GM23338 (cell line): Measurements from ENCODE around the gene SLITRK1. TPM values are rescaled to one million over a fixed set of nuclear protein-coding genes. Genes with fewer than 3 reads are reported as not detected.

Source experiments
- ATAC-seq: fragments of 200-7000 bp; cut with Tn5 transposase; 3 replicates; pipeline ENCODE4 v1.9.1; 2020
- DNase-seq: peaks from one replicate; pipeline ENCODE4 v3.0.0-alpha.2; 2015; ENCODE audit warnings: low spot score
- H2AFZ ChIP-seq: fragments of 200-600 bp; sonication (generic); 2 replicates; pipeline ENCODE4 v1.8.0; 2016; ENCODE audit warnings: antibody characterized with exemption, mild to moderate bottlenecking, moderate library complexity
- H3F3A ChIP-seq: fragments of 200-600 bp; sonication (generic); replicated peaks from 2 replicates; pipeline ENCODE4 v1.8.0; 2017; ENCODE audit warnings: antibody characterized with exemption, mixed run types, low read depth
- H3K27ac ChIP-seq: fragments of 200-600 bp; sonication (generic); 2 replicates; pipeline ENCODE4 v1.6.1; 2016; ENCODE audit warnings: low read depth
- H3K27me3 ChIP-seq: fragments of 200-600 bp; sonication (generic); 2 replicates; pipeline ENCODE4 v1.8.0; 2016; ENCODE audit warnings: mild to moderate bottlenecking, mixed run types, moderate library complexity; ENCODE audit not compliant: insufficient read depth
- H3K36me3 ChIP-seq: fragments of 200-600 bp; sonication (generic); 2 replicates; pipeline ENCODE4 v1.8.0; 2016; ENCODE audit warnings: mild to moderate bottlenecking; ENCODE audit not compliant: insufficient read depth
- H3K4me1 ChIP-seq: fragments of 200-600 bp; sonication (generic); 2 replicates; pipeline ENCODE4 v1.8.0; 2016; ENCODE audit warnings: mild to moderate bottlenecking, moderate library complexity; ENCODE audit not compliant: insufficient read depth
- H3K4me2 ChIP-seq: fragments of 200-600 bp; sonication (generic); 2 replicates; pipeline ENCODE4 v1.7.1; 2017; ENCODE audit warnings: mixed run types
- H3K4me3 ChIP-seq: fragments of 200-600 bp; sonication (generic); 2 replicates; pipeline ENCODE4 v1.6.1; 2016; ENCODE audit warnings: mixed run types
- H3K79me2 ChIP-seq: fragments of 200-600 bp; sonication (generic); replicated peaks from 2 replicates; pipeline ENCODE4 v1.8.0; 2017; ENCODE audit warnings: mild to moderate bottlenecking; ENCODE audit not compliant: insufficient read depth
- H3K9me2 ChIP-seq: fragments of 200-600 bp; sonication (generic); 2 replicates; pipeline ENCODE4 v1.8.0; 2017; ENCODE audit not compliant: insufficient read depth
- H4K20me1 ChIP-seq: fragments of 200-600 bp; sonication (generic); replicated peaks from 2 replicates; pipeline ENCODE4 v1.8.0; 2017; ENCODE audit warnings: mild to moderate bottlenecking; ENCODE audit not compliant: insufficient read depth
- H3K27ac Mint-ChIP-seq: 2 replicates; pipeline ENCODE4 v1.8.0; 2020; ENCODE audit warnings: inconsistent platforms, mild to moderate bottlenecking, moderate library complexity, mixed read lengths
- H3K27me3 Mint-ChIP-seq: 3 replicates; pipeline ENCODE4 v1.8.0; 2022; ENCODE audit warnings: low read depth, mild to moderate bottlenecking, moderate library complexity, mixed read lengths, inconsistent platforms; ENCODE audit not compliant: insufficient read depth, poor library complexity
- H3K36me3 Mint-ChIP-seq: 3 replicates; pipeline ENCODE4 v1.8.0; 2021; ENCODE audit warnings: low read depth, mild to moderate bottlenecking, inconsistent platforms, moderate library complexity, mixed read lengths
- H3K4me1 Mint-ChIP-seq: 3 replicates; pipeline ENCODE4 v1.8.0; 2020; ENCODE audit warnings: mild to moderate bottlenecking, inconsistent platforms, mixed read lengths
- H3K4me3 Mint-ChIP-seq: 3 replicates; pipeline ENCODE4 v1.8.0; 2021; ENCODE audit warnings: moderate library complexity, mild to moderate bottlenecking, inconsistent platforms, mixed read lengths
- H3K9me3 Mint-ChIP-seq: 3 replicates; pipeline ENCODE4 v1.8.0; 2020; ENCODE audit warnings: moderate library complexity, mild to moderate bottlenecking, inconsistent platforms, mixed read lengths
- CREB1 ChIP-seq: fragments of 250-450 bp; sonication (Bioruptor Pico); IDR thresholded peaks from 2 replicates; pipeline ENCODE4 v1.5.0; 2020; ENCODE audit warnings: low read depth, mild to moderate bottlenecking, moderate library complexity
- ETS1 ChIP-seq: IDR thresholded peaks from 2 replicates; pipeline ENCODE4 v1.6.1; 2016; ENCODE audit warnings: antibody characterized with exemption
- EZH2 ChIP-seq: fragments of 200-600 bp; sonication (generic); IDR thresholded peaks from one replicate; pipeline ENCODE4 v1.8.0; 2017; ENCODE audit warnings: antibody characterized with exemption, mild to moderate bottlenecking, low read depth; ENCODE audit not compliant: unreplicated experiment
- JUNB ChIP-seq: IDR thresholded peaks from one replicate; pipeline ENCODE4 v1.6.1; 2016; ENCODE audit warnings: antibody characterized with exemption; ENCODE audit not compliant: unreplicated experiment
- POLR2AphosphoS5 ChIP-seq: IDR thresholded peaks from 2 replicates; pipeline ENCODE4 v1.6.1; 2016; ENCODE audit warnings: antibody characterized with exemption, low read depth
- REST ChIP-seq: IDR thresholded peaks from one replicate; pipeline ENCODE4 v1.6.1; 2018; ENCODE audit warnings: antibody characterized with exemption; ENCODE audit not compliant: unreplicated experiment
- ZNF114 ChIP-seq: fragments of 250-450 bp; sonication (Bioruptor Pico); IDR thresholded peaks from 2 replicates; pipeline ENCODE4 v1.5.0; 2020; ENCODE audit warnings: mild to moderate bottlenecking, moderate library complexity
- ZNF462 ChIP-seq: fragments of 250-450 bp; sonication (Bioruptor Pico); IDR thresholded peaks from 2 replicates; pipeline ENCODE4 v1.5.0; 2020; ENCODE audit warnings: mild to moderate bottlenecking, moderate library complexity
- polyA plus RNA-seq: library from polyadenylated mRNA; unstranded; fragments of >200 nt; fragmentation: Nextera tagmentation; extraction: Ambion mirVana; gene quantifications from 2 replicates; pipeline ENCODE4 v1.2.1, GENCODE V29; 2016
- total RNA-seq: library from RNA; depleted of rRNA; stranded (reverse); fragments of >200 nt; shearing (Covaris generic); gene quantifications from 2 replicates; pipeline ENCODE4 v1.2.3, GENCODE V29; 2014

The SLITRK1 gene
- total and polyA plus RNA-seq, 2 experiments from 2014 or later, result 0.29 to 1.1 TPM

- Histone ChIP-seq H3K36me3 (no peaks in the 10 kb centered on the region), H4K20me1 (no peaks in the 10 kb centered on the region), H3K4me2 (no peak overlapping the region), H3K27ac (no peak overlapping the region), H3F3A (no peaks in the 10 kb centered on the region), H3K79me2 (no peaks in the 10 kb centered on the region), H3K27me3 (no peaks in the 10 kb centered on the region), H2AFZ (peak overlapping the region; percentile 38; the same call in 1 of the 2 replicates), H3K4me3 (no peak overlapping the region), H3K9me2 (no peaks in the 10 kb centered on the region), H3K4me1 (peaks cover 10% of the 10 kb centered on the region; the same call in 1 of the 2 replicates)
- peak; percentile 11 for DNase-seq
- Mint-ChIP-seq H3K4me1 (peaks cover 5% of the 10 kb centered on the region; the same call in 2 of the 3 replicates), H3K27me3 (no peaks in the 10 kb centered on the region), H3K9me3 (no peaks in the 10 kb centered on the region), H3K36me3 (peaks cover 2% of the 10 kb centered on the region; the same call in 1 of the 3 replicates), H3K27ac (no peak overlapping the region), H3K4me3 (no peak overlapping the region)
- TF ChIP-seq REST (no peak), CREB1 (CRISPR knock-in tag) (no peak)
- ATAC-seq, result no peak
Observed at GRCh38 chr13:83867708-83868107, 14.6 kb downstream of the SLITRK1 start.

- Histone ChIP-seq H3K4me3 (no peak overlapping the region), H3K79me2 (no peaks in the 10 kb centered on the region), H2AFZ (no peak overlapping the region), H3K9me2 (no peaks in the 10 kb centered on the region), H3K27me3 (no peaks in the 10 kb centered on the region), H3F3A (no peaks in the 10 kb centered on the region), H4K20me1 (no peaks in the 10 kb centered on the region), H3K4me2 (no peak overlapping the region), H3K27ac (no peak overlapping the region), H3K36me3 (no peaks in the 10 kb centered on the region), H3K4me1 (peaks cover 10% of the 10 kb centered on the region; the same call in 1 of the 2 replicates)
- ATAC-seq (no peak), DNase-seq (no peak)
- H3K4me1 Mint-ChIP-seq, result peaks cover 5% of the 10 kb centered on the region; the same call in 2 of the 3 replicates
- no peaks in the 10 kb centered on the region for H3K36me3 Mint-ChIP-seq
- H3K27ac Mint-ChIP-seq, result no peak overlapping the region
- H3K4me3 Mint-ChIP-seq, result no peak overlapping the region
- H3K9me3 Mint-ChIP-seq, result no peaks in the 10 kb centered on the region
- H3K27me3 Mint-ChIP-seq, result no peaks in the 10 kb centered on the region
- TF ChIP-seq CREB1 (CRISPR knock-in tag), result no peak
- TF ChIP-seq ETS1, result no peak
- no peak for TF ChIP-seq ZNF114 (CRISPR knock-in tag)
- no peak for TF ChIP-seq EZH2
- TF ChIP-seq POLR2AphosphoS5, result no peak
- no peak for TF ChIP-seq JUNB
- TF ChIP-seq ZNF462, result no peak
Observed at GRCh38 chr13:83865161-83866137, 16.8 kb downstream of the SLITRK1 start.
